Stimulated activated CD4-positive, alpha-beta T cell treated with anti-CD3 and anti-CD28 coated beads, TNF-alpha, amount 100 ng/mL, for 1 hour (primary cell): ENCODE measurements around the gene CNN2.
A peak's percentile ranks its signal among the peaks of the same experiment; 100 is the strongest.

Experiments
- DNase-seq, 3 donors: peaks; one replicate each; pipeline ENCODE4 v3.0.0-alpha.2; 2020; ENCODE audit warnings: low read depth in 3 of 3, low spot score in 1 of 3

The CNN2 gene

GRCh38 chr19:1064661-1065605 is 38.5 kb downstream of the CNN2 start:
- peak in 2 of 3 donors; percentile 58 to 64 for DNase-seq

- no peak for DNase-seq
Observed at GRCh38 chr19:1065606-1066109, 39.2 kb downstream of the CNN2 start.

GRCh38 chr19:1066251-1066747 is 39.9 kb downstream of the CNN2 start:
- no peak for DNase-seq

GRCh38 chr19:1066748-1067340 is 40.4 kb downstream of the CNN2 start, which contains the start of gene ARHGAP45:
Gene ARHGAP45 (plus strand): TSS chr19:1067167. CDS start chr19:1067406, 239 bp downstream.
- DNase-seq, result peak; percentile 64 to 73 (median 72)

GRCh38 chr19:1067341-1067957 is 41.0 kb downstream of the CNN2 start:
- peak in 1 of 3 donors; percentile 40 for DNase-seq

- DNase-seq, result peak in 1 of 3 donors; percentile 58
Observed at GRCh38 chr19:1068009-1069001, 41.9 kb downstream of the CNN2 start.

GRCh38 chr19:1069009-1069779 is 42.8 kb downstream of the CNN2 start:
- peak in 1 of 3 donors; percentile 47 for DNase-seq

GRCh38 chr19:1070576-1070930 is 44.1 kb downstream of the CNN2 start:
- no peak for DNase-seq

- DNase-seq, result no peak
Observed at GRCh38 chr19:1070931-1071791, 44.8 kb downstream of the CNN2 start.

GRCh38 chr19:1072371-1073015 is 46.1 kb downstream of the CNN2 start:
- no peak for DNase-seq

- DNase-seq, result no peak
Observed at GRCh38 chr19:1073063-1073955, 46.9 kb downstream of the CNN2 start.

- DNase-seq, result no peak
Observed at GRCh38 chr19:1073956-1074517, 47.6 kb downstream of the CNN2 start.

GRCh38 chr19:1074544-1075283 is 48.3 kb downstream of the CNN2 start:
- DNase-seq, result peak; percentile 80 to 95 (median 95)

GRCh38 chr19:1076046-1076386 is 49.6 kb downstream of the CNN2 start:
- no peak for DNase-seq

- DNase-seq, result peak; percentile 74 to 89 (median 86)
Observed at GRCh38 chr19:1076951-1077350, 50.5 kb downstream of the CNN2 start.

- DNase-seq, result peak in 1 of 3 donors; percentile 60
Observed at GRCh38 chr19:1079566-1080111, 53.2 kb downstream of the CNN2 start.
